ENCODE data around the gene PBX1. TPM values are rescaled to one million over a fixed set of nuclear protein-coding genes. Genes with fewer than 3 reads are reported as not detected.

Gene PBX1
- total and polyA plus RNA-seq, 2 experiments from 2014 or later, result 14.8 to 61.6 TPM

DNA sequence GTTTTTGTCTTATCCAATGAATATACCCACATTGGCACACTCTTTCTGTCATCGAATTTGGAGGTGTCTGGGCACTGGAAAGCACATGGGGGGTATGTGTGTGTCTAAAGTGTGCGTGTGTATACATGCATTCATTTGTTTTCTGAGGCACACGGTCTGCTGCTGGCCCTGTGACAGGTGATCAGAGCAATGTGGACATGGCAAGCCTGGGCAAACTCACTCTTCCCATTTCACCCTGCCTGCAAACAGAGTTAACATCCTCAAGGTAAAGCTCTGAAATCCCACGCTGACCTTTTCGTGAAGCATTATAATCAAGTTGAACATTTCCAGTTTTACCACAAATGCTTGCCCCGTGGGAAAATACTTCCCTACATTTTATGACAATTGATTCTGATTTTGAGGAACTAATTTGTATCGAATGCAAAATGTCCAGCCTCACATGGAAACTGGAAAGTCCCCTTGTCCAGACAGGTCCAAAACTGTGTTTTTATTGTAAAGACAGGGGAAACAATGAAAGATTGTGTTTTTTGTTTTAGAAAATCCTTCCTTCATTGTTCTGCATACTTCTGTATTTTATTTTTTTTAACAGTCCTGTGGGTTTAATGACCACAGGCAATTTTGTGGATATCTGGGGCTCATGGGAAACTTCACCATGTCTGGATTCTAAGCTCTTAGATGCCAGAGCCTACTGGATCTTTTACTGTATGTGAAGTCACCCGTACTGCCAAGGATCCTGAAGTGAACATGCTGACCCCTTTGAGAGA, 160.9 kb downstream of the PBX1 start:
- Histone ChIP-seq H3K27ac (peak overlapping the region; percentile 64), H3K79me2 (peaks cover 99% of the 10 kb centered on the region), H3K4me1 (ENCODE audit: insufficient read depth) (peaks cover 8% of the 10 kb centered on the region), H3K27me3 (no peaks in the 10 kb centered on the region), H3K4me3 (no peak overlapping the region), H3K9me2 (replicated peaks; ENCODE audit: insufficient read depth) (no peaks in the 10 kb centered on the region), H3K36me3 (replicated peaks; ENCODE audit: insufficient read depth, low read depth) (no peaks in the 10 kb centered on the region), H3K4me2 (no peak overlapping the region), H2AFZ (no peak overlapping the region), H4K20me1 (ENCODE audit: insufficient read depth, poor library complexity, severe bottlenecking) (peaks cover 8% of the 10 kb centered on the region), H3K9me3 (ENCODE audit: low read depth) (no peaks in the 10 kb centered on the region)
- WGBS (ENCODE audit: low lambda C conversion rate, missing lambda C conversion rate), result 77% methylated on average over 8 of the region's 8 CpGs
- DNase-seq (ENCODE audit: low spot score), result no peak
- TF ChIP-seq EZH2 (IDR thresholded peaks at IDR 0.05; ENCODE audit: borderline replicate concordance), result no peak
- TF ChIP-seq, protein P1, sequence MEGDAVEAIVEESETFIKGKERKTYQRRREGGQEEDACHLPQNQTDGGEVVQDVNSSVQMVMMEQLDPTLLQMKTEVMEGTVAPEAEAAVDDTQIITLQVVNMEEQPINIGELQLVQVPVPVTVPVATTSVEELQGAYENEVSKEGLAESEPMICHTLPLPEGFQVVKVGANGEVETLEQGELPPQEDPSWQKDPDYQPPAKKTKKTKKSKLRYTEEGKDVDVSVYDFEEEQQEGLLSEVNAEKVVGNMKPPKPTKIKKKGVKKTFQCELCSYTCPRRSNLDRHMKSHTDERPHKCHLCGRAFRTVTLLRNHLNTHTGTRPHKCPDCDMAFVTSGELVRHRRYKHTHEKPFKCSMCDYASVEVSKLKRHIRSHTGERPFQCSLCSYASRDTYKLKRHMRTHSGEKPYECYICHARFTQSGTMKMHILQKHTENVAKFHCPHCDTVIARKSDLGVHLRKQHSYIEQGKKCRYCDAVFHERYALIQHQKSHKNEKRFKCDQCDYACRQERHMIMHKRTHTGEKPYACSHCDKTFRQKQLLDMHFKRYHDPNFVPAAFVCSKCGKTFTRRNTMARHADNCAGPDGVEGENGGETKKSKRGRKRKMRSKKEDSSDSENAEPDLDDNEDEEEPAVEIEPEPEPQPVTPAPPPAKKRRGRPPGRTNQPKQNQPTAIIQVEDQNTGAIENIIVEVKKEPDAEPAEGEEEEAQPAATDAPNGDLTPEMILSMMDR (IDR thresholded peaks at IDR 0.05; ENCODE audit: poor library complexity), result no peak
- TF ChIP-seq EZH2phosphoT487 (IDR thresholded peaks at IDR 0.05; ENCODE audit: low read depth, severe bottlenecking, unreplicated experiment), result no peak

DNA sequence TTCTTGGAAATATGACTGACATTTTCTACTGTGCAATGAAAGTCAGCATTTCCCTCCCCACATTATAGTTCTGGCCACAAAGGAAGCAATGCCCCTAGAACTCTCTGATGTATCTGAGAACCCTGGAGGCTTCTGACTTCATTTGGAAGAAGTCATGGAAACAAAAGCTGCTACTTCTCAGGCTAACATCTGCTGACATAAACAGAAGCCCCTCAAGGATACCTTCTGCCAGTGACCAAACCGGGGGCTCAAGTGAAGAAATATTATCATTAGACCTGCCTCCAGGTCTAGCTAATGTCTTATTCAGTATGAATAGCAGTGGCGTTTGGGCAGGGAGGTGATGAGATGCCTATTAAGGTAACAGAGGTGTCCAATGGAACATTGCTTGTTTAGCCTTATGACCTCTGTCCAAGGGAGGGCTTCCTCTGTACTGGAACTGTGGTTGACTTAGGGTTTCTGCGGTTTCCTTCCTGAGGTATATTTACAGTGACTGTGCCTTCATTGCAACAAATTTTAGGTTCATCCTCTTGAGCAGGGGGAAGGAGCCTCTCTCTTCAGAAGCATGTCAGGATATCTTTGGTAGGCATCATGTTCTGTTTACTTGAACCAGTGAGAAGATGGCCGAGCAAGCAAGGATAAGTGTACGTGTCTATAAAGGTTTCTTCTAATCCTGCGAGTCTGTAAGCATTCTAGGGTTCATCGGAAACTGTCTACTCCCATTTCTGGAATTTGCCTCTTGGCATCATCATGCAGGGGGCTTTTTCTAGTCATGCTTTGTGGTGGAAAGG, 161.7 kb downstream of the PBX1 start:
- no peak for DNase-seq (ENCODE audit: low spot score)
- H2AFZ ChIP-seq, result no peak overlapping the region
- TF ChIP-seq, protein P1 (IDR thresholded peaks at IDR 0.05; ENCODE audit: poor library complexity), result no peak
- no peaks in the 10 kb centered on the region for H3K9me2 ChIP-seq (replicated peaks; ENCODE audit: insufficient read depth)
- H3K4me3 ChIP-seq, result no peak overlapping the region
- H3K27ac ChIP-seq, result peak overlapping the region; percentile 64
- peak overlapping the region; percentile 37 for H3K4me2 ChIP-seq
- peaks cover 8% of the 10 kb centered on the region for H3K4me1 ChIP-seq (ENCODE audit: insufficient read depth)
- H3K79me2 ChIP-seq, result peaks cover 99% of the 10 kb centered on the region
- H3K36me3 ChIP-seq (replicated peaks; ENCODE audit: insufficient read depth, low read depth), result no peaks in the 10 kb centered on the region
- no peaks in the 10 kb centered on the region for H3K27me3 ChIP-seq
- 72% methylated on average over 7 of the region's 7 CpGs for WGBS (ENCODE audit: low lambda C conversion rate, missing lambda C conversion rate)
- H3K9me3 ChIP-seq (ENCODE audit: low read depth), result no peaks in the 10 kb centered on the region
- peaks cover 8% of the 10 kb centered on the region for H4K20me1 ChIP-seq (ENCODE audit: insufficient read depth, poor library complexity, severe bottlenecking)

DNA sequence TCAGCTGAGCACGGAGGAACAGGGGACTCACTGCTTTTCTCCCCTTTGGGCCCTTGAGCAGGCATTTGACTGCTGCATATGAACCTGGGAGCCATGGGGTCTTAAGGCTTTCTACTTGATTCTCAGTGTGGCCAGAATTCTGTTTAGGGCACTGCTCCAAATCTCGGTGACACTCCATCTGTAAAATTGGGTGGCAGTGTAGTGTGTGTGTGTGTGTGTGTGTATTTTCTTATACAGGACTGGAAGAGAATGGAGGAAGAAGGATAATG, 162.2 kb downstream of the PBX1 start:
- WGBS (ENCODE audit: low lambda C conversion rate, missing lambda C conversion rate), result 77% methylated on average over 2 of the region's 2 CpGs
- Histone ChIP-seq H3K27ac (peak overlapping the region; percentile 46), H3K4me3 (no peak overlapping the region), H3K4me1 (ENCODE audit: insufficient read depth) (peaks cover 8% of the 10 kb centered on the region), H3K79me2 (peaks cover 98% of the 10 kb centered on the region), H4K20me1 (ENCODE audit: insufficient read depth, poor library complexity, severe bottlenecking) (peaks cover 8% of the 10 kb centered on the region), H3K4me2 (peak overlapping the region; percentile 37), H2AFZ (no peak overlapping the region), H3K9me2 (replicated peaks; ENCODE audit: insufficient read depth) (no peaks in the 10 kb centered on the region), H3K9me3 (ENCODE audit: low read depth) (no peaks in the 10 kb centered on the region), H3K36me3 (replicated peaks; ENCODE audit: insufficient read depth, low read depth) (no peaks in the 10 kb centered on the region), H3K27me3 (no peaks in the 10 kb centered on the region)
- DNase-seq (ENCODE audit: low spot score), result no peak
- TF ChIP-seq EZH2 (IDR thresholded peaks at IDR 0.05; ENCODE audit: borderline replicate concordance) (no peak), EZH2phosphoT487 (IDR thresholded peaks at IDR 0.05; ENCODE audit: low read depth, severe bottlenecking, unreplicated experiment) (no peak)
- TF ChIP-seq, protein P1 (IDR thresholded peaks at IDR 0.05; ENCODE audit: poor library complexity), result no peak
